GM18508 (cell line): ENCODE measurements around the gene CHD3.

Experiments
- ATAC-seq: cut with Tn5 transposase; IDR thresholded peaks from one replicate; pipeline ENCODE4 v1.9.1; 2021; ENCODE audit warnings: moderate number of reproducible peaks; ENCODE audit not compliant: insufficient read depth, unreplicated experiment

Gene CHD3

DNA sequence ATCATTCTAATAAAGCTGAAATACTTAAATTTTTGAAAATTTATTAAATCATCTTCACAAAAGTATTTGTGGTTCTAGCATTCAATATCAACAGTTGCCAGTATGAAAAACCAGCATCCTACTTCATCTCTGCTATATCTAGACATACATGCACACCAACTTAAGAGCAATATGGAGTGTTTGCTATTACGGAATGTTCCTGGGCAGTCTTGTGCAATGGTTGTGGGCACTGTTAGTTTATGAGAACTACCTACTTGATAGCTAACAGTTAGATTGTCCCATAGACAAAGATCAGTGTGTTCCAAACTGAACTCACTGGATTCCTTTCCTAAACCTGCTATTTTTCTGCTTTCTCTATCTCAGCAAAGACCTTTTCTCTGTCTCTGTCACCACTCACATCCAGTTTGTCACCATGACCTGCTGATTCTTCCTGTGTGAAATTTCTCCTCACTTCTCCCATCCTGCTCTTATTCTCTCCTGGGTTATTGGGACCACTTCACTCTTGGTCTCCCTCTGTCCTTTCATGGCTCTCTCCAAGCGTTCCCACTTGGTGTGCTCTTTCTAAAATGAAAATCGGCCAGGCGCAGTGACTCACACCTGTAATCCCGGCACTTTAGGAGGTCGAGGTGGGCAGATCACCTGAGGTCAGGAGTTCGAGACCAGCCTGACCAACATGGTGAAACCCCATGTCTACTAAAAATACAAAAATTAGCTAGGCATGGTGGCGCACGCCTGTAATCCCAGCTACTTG is 71.1 kb downstream of the CHD3 start:
- ATAC-seq, result no peak

GRCh38 chr17:7961421-7961820 is 72.8 kb downstream of the CHD3 start:
- ATAC-seq, result no peak
